ENCODE data around the gene ZNF438.
"Not testable (repeated sequence)": the region's sequence is repeated elsewhere in the genome, so short reads cannot be mapped to it uniquely, and the experiment has no call there.

ZNF438 gene

GRCh38 chr10:30798646-30799185 is 232.9 kb downstream of the ZNF438 start:
- DNase-seq = no peak

GRCh38 chr10:30795024-30795423 is 236.6 kb downstream of the ZNF438 start:
- DNase-seq = not testable (repeated sequence)
